ENCODE results near the gene FGF18. TPM values are rescaled to one million over a fixed set of nuclear protein-coding genes. Genes with fewer than 3 reads are reported as not detected.

FGF18 gene
- total RNA-seq, 1 donor from 2014 or later = not detected

GRCh38 chr5:171427318-171428167 lies 8.1 kb downstream of the FGF18 start:
- TF ChIP-seq CTCF (IDR thresholded peaks at IDR 0.05) = no peak
- peaks cover 12% of the 10 kb centered on the region for H3K27me3 Mint-ChIP-seq
- no peak for DNase-seq

DNA sequence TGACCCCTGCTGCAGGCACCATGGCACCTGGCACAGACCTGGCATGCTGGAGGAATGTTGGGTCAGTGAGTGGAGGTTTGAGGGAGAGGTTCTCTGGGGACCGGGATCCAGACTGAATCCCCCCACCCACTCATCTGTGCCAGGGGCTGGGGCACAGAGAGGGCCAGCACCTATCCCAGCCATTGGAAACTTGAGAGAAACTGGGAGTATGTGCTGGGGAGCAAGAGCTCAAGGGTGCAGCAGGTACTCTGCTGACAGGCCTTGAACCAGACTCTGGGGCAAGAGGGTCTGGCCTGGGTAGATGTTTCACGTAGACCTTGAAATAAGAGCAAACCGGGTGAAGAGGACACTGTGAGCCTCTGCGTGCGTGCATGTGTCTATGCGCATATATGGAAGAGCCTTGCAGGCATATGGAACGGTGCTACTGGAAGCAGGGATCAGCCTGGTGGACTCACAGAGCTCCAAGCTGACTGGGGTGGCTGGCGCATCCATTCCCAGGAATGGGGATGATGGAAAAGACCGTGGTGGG lies 8.8 kb downstream of the FGF18 start:
- peaks cover 7% of the 10 kb centered on the region for H3K27me3 Mint-ChIP-seq
- no peak overlapping the region for H3K27ac Mint-ChIP-seq
- no peak overlapping the region for H3K4me3 Mint-ChIP-seq
- no peaks in the 10 kb centered on the region for H3K36me3 Mint-ChIP-seq (ENCODE audit: low read depth)
- DNase-seq (no peak), ATAC-seq (ENCODE audit: low read depth) (no peak)
- intact Hi-C loops (cut with micrococcal nuclease) = no loop called here
- POLR2A ChIA-PET = no interaction called here
- H3K4me1 Mint-ChIP-seq = no peaks in the 10 kb centered on the region
- TF ChIP-seq CTCF (IDR thresholded peaks at IDR 0.05) = no peak
- no peaks in the 10 kb centered on the region for H3K9me3 Mint-ChIP-seq
- CTCF ChIA-PET = no interaction called here

More at GRCh38 chr5:171427318-171428167, 8.1 kb downstream of the FGF18 start:
- POLR2A ChIA-PET = no interaction called here
- Mint-ChIP-seq H3K4me3 (no peak overlapping the region), H3K27ac (no peak overlapping the region), H3K4me1 (no peaks in the 10 kb centered on the region), H3K9me3 (no peaks in the 10 kb centered on the region), H3K36me3 (ENCODE audit: low read depth) (no peaks in the 10 kb centered on the region)
- intact Hi-C loops (cut with micrococcal nuclease) = no loop called here
- no peak for ATAC-seq (ENCODE audit: low read depth)
- CTCF ChIA-PET = no interaction called here

DNA sequence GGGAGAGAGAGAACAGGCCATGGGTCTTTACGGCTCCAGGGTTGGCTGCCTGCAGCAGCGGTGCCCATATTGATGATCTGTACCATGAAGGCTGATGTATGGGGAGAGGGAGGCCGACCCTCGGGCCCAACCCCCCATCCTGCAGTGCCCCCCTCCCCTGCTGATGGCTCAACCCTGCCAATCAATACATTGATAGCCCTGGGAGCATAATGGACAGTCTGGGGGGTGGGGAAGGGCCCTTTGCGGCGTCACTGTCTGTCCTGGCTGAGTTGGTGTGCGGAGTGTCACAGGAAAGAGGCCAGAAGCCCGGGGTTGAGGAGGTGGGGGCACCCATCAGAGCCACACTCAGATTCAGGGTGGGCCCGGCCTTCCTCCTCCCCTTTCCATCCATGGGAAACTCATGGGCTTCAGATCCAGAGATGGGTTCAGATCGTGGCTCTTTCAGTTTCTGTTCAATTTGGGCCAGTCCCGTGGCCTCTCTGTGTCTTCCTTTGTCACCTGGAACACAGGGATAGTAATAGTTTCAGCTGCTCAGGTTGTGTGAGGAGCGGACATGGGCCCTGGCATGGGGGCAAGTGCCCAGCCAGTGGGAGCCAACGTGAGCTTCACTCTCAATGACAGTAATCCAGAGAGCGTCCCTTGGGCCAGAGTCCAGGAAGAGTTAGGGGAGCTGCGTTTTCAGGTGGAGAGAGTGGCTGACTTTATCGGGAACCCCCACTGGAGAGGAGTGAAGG lies 9.5 kb downstream of the FGF18 start:
- H3K27ac Mint-ChIP-seq = no peak overlapping the region
- ChIA-PET POLR2A (no interaction called here), CTCF (no interaction called here)
- no peak for TF ChIP-seq CTCF (IDR thresholded peaks at IDR 0.05)
- H3K36me3 Mint-ChIP-seq (ENCODE audit: low read depth) = no peaks in the 10 kb centered on the region
- ATAC-seq (ENCODE audit: low read depth) (no peak), DNase-seq (no peak)
- H3K4me1 Mint-ChIP-seq = no peaks in the 10 kb centered on the region
- H3K9me3 Mint-ChIP-seq = no peaks in the 10 kb centered on the region
- no peak overlapping the region for H3K4me3 Mint-ChIP-seq
- intact Hi-C loops (cut with micrococcal nuclease) = no loop called here
- H3K27me3 Mint-ChIP-seq = peaks cover 7% of the 10 kb centered on the region

DNA sequence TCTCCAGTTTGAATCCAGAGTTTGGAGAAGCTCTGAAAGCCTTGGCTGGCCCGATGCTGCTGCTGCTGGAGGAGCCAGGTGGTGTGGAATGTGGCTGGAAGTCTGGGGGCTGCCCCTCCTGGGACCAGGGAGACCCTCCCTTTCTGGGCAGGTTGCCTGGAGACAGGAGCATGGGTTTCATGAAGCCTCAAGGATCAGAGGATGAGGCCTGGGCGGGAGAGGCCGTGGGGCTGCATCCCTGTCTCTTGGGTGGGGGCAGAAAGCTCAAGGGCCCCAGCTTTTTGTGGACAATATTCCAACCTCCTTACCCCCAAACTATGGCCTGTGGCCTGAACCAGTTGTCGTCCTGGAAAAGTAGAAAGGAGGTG lies 10.1 kb downstream of the FGF18 start:
- no peak for ATAC-seq (ENCODE audit: low read depth)

More for the DNA sequence above, 10.1 kb downstream of the FGF18 start:
- TF ChIP-seq CTCF (IDR thresholded peaks at IDR 0.05) = no peak
- Mint-ChIP-seq H3K9me3 (no peaks in the 10 kb centered on the region), H3K4me1 (no peaks in the 10 kb centered on the region), H3K27me3 (peaks cover 3% of the 10 kb centered on the region), H3K27ac (no peak overlapping the region), H3K4me3 (no peak overlapping the region), H3K36me3 (ENCODE audit: low read depth) (no peaks in the 10 kb centered on the region)
- DNase-seq = no peak
- ChIA-PET POLR2A (no interaction called here), CTCF (no interaction called here)
- intact Hi-C loops (cut with micrococcal nuclease) = no loop called here
